Fibroblast of lung (primary cell): ENCODE measurements around the gene TASOR2.

Experiments used
- CTCF ChIP-seq, 2 donors: IDR thresholded peaks in 1 of 2; conservative IDR thresholded peaks in 1 of 2; 1 replicate in 1 of 2; 2 replicates in 1 of 2; pipeline ENCODE4 v1.5.1; 2011 to 2012; ENCODE audit warnings: low read length in 2 of 2, control low read depth in 1 of 2, inconsistent platforms in 1 of 2, low read depth in 1 of 2, mild to moderate bottlenecking in 1 of 2
- EZH2 ChIP-seq: IDR thresholded peaks from 2 replicates; pipeline ENCODE4 v1.5.1; 2012; ENCODE audit warnings: low read length, control low read depth, mild to moderate bottlenecking; ENCODE audit errors: missing control alignments

- TF ChIP-seq CTCF (conservative IDR thresholded peaks at IDR 0.05 in 1 of 2, IDR thresholded peaks at IDR 0.05 in 1 of 2; ENCODE audit: low read depth in 1 of 2, low read length in 2 of 2) (no peak), EZH2 (no peak)
Measured at GRCh38 chr10:5692461-5693358, 8.1 kb downstream of the TASOR2 start.
